ENCODE measurements around the gene IFNGR2. TPM values are rescaled to one million over a fixed set of nuclear protein-coding genes. Genes with fewer than 3 reads are reported as not detected.

Gene IFNGR2
- total RNA-seq, 1 donor from 2014 or later: 63.0 TPM

- H3K36me3 Mint-ChIP-seq (ENCODE audit: insufficient read depth): peaks cover 35% of the 10 kb centered on the region
- TF ChIP-seq CTCF (IDR thresholded peaks at IDR 0.05; ENCODE audit: unreplicated experiment): no peak
- H3K9me3 Mint-ChIP-seq (ENCODE audit: low read depth): no peaks in the 10 kb centered on the region
- peaks cover 15% of the 10 kb centered on the region for H3K4me1 Mint-ChIP-seq (ENCODE audit: low read depth)
- no peak overlapping the region for H3K27ac Mint-ChIP-seq
- no peak overlapping the region for H3K4me3 Mint-ChIP-seq (ENCODE audit: low read depth)
- no peaks in the 10 kb centered on the region for H3K27me3 Mint-ChIP-seq
- no peak for DNase-seq (ENCODE audit: low spot score, unreplicated experiment)
Measured at GRCh38 chr21:33421713-33422393, 18.6 kb downstream of the IFNGR2 start.

GRCh38 chr21:33424214-33424613 lies 21.0 kb downstream of the IFNGR2 start:
- peaks cover 5% of the 10 kb centered on the region for H3K4me1 Mint-ChIP-seq (ENCODE audit: low read depth)
- TF ChIP-seq CTCF (IDR thresholded peaks at IDR 0.05; ENCODE audit: unreplicated experiment): no peak
- peaks cover 33% of the 10 kb centered on the region for H3K36me3 Mint-ChIP-seq (ENCODE audit: insufficient read depth)
- peak overlapping the region; percentile 56 for H3K27ac Mint-ChIP-seq
- DNase-seq (ENCODE audit: low spot score, unreplicated experiment): no peak
- H3K9me3 Mint-ChIP-seq (ENCODE audit: low read depth): no peaks in the 10 kb centered on the region
- no peaks in the 10 kb centered on the region for H3K27me3 Mint-ChIP-seq
- no peak overlapping the region for H3K4me3 Mint-ChIP-seq (ENCODE audit: low read depth)

GRCh38 chr21:33425825-33426224 lies 22.6 kb downstream of the IFNGR2 start:
- Mint-ChIP-seq H3K27me3 (no peaks in the 10 kb centered on the region), H3K4me1 (ENCODE audit: low read depth) (no peaks in the 10 kb centered on the region), H3K36me3 (ENCODE audit: insufficient read depth) (peaks cover 23% of the 10 kb centered on the region), H3K27ac (no peak overlapping the region), H3K4me3 (ENCODE audit: low read depth) (no peak overlapping the region), H3K9me3 (ENCODE audit: low read depth) (no peaks in the 10 kb centered on the region)
- TF ChIP-seq CTCF (IDR thresholded peaks at IDR 0.05; ENCODE audit: unreplicated experiment): no peak
- DNase-seq (ENCODE audit: low spot score, unreplicated experiment): no peak

- H3K4me1 Mint-ChIP-seq (ENCODE audit: low read depth): no peaks in the 10 kb centered on the region
- H3K4me3 Mint-ChIP-seq (ENCODE audit: low read depth): no peak overlapping the region
- H3K9me3 Mint-ChIP-seq (ENCODE audit: low read depth): no peaks in the 10 kb centered on the region
- H3K36me3 Mint-ChIP-seq (ENCODE audit: insufficient read depth): peaks cover 15% of the 10 kb centered on the region
- peak overlapping the region; percentile 86 for H3K27ac Mint-ChIP-seq
- no peaks in the 10 kb centered on the region for H3K27me3 Mint-ChIP-seq
- no peak for TF ChIP-seq CTCF (IDR thresholded peaks at IDR 0.05; ENCODE audit: unreplicated experiment)
- DNase-seq (ENCODE audit: low spot score, unreplicated experiment): no peak
Measured at GRCh38 chr21:33427051-33427450, 23.8 kb downstream of the IFNGR2 start.

- TF ChIP-seq CTCF (IDR thresholded peaks at IDR 0.05; ENCODE audit: unreplicated experiment): no peak
- no peaks in the 10 kb centered on the region for H3K9me3 Mint-ChIP-seq (ENCODE audit: low read depth)
- peaks cover 24% of the 10 kb centered on the region for H3K36me3 Mint-ChIP-seq (ENCODE audit: insufficient read depth)
- DNase-seq (ENCODE audit: low spot score, unreplicated experiment): no peak
- H3K4me1 Mint-ChIP-seq (ENCODE audit: low read depth): no peaks in the 10 kb centered on the region
- H3K27ac Mint-ChIP-seq: no peak overlapping the region
- H3K27me3 Mint-ChIP-seq: no peaks in the 10 kb centered on the region
- no peak overlapping the region for H3K4me3 Mint-ChIP-seq (ENCODE audit: low read depth)
Measured at GRCh38 chr21:33428669-33429068, 25.5 kb downstream of the IFNGR2 start.
